ENCODE data around the gene SYNDIG1L. TPM values are rescaled to one million over a fixed set of nuclear protein-coding genes. Genes with fewer than 3 reads are reported as not detected.

Gene SYNDIG1L
- total RNA-seq, 1 donor from 2014 or later: 0.34 TPM

DNA sequence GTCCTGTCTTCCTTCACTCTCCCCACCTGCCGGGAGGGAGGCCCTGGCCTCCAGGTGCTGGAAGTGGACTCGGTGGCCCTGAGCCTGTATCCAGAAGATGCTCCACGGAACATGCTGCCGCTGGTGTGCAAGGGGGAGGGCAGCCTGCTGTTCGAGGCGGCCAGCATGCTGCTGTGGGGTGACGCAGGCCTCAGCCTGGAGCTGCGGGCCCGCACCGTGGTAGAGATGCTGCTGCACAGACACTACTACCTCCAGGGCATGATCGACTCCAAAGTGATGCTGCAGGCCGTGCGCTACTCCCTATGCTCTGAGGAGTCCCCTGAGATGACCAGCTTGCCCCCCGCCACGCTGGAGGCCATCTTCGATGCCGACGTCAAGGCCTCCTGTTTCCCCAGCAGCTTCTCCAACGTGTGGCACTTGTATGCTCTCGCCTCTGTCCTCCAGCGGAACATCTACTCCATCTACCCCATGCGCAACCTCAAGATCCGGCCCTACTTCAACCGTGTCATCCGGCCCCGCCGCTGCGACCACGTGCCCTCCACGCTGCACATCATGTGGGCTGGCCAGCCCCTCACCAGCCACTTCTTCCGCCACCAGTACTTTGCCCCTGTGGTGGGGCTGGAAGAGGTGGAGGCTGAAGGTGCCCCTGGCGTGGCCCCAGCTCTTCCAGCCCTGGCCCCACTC, 69.0 kb downstream of the SYNDIG1L start:
- Mint-ChIP-seq H3K36me3 (ENCODE audit: insufficient read depth) (no peaks in the 10 kb centered on the region), H3K27ac (no peak overlapping the region), H3K27me3 (no peaks in the 10 kb centered on the region), H3K9me3 (ENCODE audit: low read depth) (no peaks in the 10 kb centered on the region), H3K4me3 (ENCODE audit: low read depth) (no peak overlapping the region), H3K4me1 (ENCODE audit: low read depth) (peaks cover 2% of the 10 kb centered on the region)
- no peak for DNase-seq (ENCODE audit: low spot score, unreplicated experiment)
- TF ChIP-seq, protein P1, sequence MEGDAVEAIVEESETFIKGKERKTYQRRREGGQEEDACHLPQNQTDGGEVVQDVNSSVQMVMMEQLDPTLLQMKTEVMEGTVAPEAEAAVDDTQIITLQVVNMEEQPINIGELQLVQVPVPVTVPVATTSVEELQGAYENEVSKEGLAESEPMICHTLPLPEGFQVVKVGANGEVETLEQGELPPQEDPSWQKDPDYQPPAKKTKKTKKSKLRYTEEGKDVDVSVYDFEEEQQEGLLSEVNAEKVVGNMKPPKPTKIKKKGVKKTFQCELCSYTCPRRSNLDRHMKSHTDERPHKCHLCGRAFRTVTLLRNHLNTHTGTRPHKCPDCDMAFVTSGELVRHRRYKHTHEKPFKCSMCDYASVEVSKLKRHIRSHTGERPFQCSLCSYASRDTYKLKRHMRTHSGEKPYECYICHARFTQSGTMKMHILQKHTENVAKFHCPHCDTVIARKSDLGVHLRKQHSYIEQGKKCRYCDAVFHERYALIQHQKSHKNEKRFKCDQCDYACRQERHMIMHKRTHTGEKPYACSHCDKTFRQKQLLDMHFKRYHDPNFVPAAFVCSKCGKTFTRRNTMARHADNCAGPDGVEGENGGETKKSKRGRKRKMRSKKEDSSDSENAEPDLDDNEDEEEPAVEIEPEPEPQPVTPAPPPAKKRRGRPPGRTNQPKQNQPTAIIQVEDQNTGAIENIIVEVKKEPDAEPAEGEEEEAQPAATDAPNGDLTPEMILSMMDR (IDR thresholded peaks at IDR 0.05; ENCODE audit: unreplicated experiment): no peak

Other genes with a start within 250 kb of the SYNDIG1L start
- not detected in 2 replicates for gene VSX2, start 186.8 kb downstream of the SYNDIG1L start, total RNA-seq
- 155 and 158 TPM in 2 replicates for gene ABCD4, start 123.3 kb downstream of the SYNDIG1L start, total RNA-seq
- 1.2 and 1.5 TPM in 2 replicates for gene VRTN, start 77.7 kb downstream of the SYNDIG1L start, total RNA-seq
- gene NPC2, start 67.1 kb upstream of the SYNDIG1L start, total RNA-seq: 177 and 186 TPM in 2 replicates
- gene ISCA2, start 67.6 kb upstream of the SYNDIG1L start, total RNA-seq: 34.0 and 37.2 TPM in 2 replicates
- 0.47 and 0.79 TPM in 2 replicates for gene LTBP2, start 186.0 kb upstream of the SYNDIG1L start, total RNA-seq

All from progenitor cell of endocrine pancreas (in vitro differentiated cells).